ENCODE data around the gene CLIP4.

CLIP4 gene

DNA sequence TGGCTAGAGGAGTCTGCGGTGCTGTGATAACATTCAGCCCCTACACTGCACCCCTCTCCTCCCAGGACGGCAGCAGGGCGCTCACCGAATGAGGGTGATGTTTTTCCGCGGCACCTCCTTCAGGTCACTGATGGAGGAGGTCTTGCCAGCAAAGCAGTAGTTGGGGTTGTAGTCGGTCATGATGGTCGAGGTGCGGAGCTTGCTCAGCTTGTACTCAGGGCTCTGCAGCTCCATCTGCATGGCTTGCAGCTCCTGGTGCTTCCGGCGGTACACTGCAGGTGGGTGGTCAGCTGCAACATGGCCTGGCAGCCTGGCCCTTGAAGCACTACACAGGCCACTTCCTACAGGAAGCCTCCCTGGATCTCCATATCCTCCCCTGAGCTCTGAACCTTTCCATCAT is 108.0 kb downstream of the CLIP4 start:
- DNase-seq, result no peak

DNA sequence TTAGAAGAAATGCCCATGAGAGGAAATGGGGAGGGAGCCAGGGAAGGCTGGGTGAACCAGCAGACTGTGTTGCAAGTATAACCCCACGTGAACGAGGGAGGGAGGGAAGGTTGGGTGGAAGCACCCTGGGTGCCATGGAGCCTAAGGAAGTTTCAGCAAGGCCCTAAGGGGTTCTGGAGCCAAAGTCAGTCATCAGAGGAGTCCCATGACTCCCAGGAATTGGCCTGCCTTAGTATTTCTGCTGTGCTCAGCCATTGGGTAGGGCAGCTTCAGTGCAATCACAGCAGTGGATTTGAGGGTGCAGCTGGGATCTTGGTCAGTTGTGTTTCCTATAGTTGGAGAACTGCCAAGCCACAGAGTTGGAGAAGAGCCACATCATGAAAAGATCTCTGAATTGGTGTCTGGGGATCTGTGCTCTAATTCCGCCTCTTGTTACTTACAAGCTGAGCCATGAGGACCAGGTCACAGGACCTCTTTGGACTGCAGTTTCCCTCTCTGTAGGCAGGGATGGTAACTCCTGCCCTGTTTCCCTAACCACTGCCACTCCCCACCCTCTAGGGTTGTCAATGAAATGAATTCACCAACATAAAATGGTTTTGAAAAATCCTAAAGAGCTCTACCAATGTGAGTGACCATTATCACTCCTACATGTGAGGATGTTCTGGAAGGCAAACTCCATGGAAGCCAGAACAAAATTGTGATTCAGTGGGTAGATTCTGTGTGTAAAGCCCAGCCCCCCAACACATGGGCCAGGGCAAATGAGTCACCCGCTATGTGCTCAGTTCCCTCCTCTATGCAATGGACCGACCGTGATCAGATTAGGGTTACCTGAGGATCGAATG is 108.9 kb downstream of the CLIP4 start:
- no peak for DNase-seq

DNA sequence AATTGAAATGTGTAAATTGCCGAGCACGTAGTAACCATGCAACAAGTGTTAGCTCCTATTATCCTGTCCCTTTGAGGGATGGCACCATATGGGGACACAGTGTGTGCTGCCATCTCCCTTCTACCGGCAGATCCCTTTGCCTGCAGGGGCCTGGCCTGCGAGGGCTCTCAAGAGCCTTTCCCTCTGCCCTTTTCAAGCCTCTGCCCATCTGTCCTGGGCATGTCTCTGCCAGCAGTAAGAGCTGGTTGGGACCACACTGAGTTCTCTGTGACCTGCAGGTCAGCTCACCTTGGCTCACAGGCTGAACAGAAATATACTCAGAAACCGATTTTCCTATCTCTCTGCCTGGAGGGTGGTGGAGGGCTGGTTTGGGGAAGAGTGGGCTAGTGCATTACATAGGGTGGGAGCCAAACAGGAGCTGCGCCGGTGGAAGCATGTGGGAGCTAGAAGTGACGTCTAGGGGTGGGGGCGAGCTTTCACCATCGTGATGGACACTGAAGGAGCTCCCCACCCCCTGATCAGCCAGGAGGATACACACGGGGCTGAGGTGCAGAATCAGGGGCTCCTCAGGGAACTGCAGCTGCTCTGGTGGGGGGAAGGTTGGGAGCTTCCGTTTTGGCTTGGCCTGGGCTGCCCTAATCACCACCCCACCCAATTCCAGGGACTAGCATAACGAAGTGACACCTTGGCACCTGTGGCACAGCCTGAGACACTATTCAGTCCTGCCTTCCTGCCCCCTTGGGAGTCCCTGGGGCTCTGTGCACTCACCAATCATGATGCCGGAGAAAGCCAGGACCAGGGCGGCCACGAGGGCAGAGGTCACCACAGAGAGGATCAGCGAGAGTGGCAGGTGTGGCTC is 109.7 kb downstream of the CLIP4 start:
- DNase-seq, result no peak

DNA sequence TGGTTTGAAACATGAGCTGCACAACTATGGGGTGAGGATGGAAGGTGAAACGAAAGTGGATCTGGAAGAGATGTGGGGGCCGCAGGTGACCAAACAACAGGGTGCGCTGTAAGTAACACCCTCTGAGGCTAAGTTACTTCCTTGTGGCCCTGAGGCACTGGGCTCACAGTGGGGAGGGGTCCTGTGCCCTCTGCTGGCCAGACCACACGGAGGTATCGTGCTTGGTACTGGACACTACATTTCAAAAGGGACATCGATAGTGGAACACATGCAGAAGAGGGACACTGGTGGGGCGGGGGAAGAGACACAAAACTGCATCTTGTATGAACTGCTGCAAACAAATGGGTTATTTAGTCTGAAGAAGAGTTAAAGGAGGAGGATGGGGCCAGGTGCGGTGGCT is 110.6 kb downstream of the CLIP4 start:
- DNase-seq, result no peak

DNA sequence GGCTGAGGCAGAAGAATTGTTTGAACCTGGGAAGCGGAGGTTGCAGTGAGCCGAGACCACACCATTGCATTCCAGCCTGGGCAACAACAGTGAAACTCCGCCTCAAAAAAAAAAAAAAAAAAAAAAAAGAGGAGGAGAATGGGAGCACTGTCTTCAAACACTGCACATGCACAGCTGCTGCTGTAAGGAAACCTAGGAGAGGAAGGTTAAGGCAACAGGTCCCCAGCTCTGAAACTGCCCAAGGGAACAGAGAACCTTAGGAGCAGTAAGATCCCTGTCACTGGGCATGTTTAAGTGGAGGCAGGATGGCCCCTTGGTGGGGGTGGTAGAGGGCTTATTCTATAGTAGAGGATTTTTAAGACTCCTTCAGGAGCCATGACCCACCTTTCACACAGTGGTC is 111.2 kb downstream of the CLIP4 start:
- no peak for DNase-seq

DNA sequence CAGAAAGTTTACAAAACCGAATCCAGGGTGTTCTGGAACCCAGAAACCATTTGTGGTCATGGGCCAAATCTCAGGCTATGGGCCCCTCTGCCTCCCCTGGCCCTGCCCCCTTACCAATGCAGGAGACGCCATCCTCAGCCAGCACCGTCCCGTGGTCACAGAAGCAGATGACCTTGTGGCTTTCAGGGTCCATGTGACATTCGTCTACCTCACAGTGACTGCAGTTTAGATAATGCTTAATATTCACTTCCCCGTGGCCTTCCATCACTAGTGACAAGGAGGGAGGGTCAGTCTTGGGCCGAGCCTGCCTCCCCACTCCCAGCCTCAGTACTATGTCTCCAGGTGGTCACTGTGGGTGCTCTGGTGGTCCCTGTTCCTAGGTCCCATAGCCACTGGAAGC is 111.6 kb downstream of the CLIP4 start:
- no peak for DNase-seq

DNA sequence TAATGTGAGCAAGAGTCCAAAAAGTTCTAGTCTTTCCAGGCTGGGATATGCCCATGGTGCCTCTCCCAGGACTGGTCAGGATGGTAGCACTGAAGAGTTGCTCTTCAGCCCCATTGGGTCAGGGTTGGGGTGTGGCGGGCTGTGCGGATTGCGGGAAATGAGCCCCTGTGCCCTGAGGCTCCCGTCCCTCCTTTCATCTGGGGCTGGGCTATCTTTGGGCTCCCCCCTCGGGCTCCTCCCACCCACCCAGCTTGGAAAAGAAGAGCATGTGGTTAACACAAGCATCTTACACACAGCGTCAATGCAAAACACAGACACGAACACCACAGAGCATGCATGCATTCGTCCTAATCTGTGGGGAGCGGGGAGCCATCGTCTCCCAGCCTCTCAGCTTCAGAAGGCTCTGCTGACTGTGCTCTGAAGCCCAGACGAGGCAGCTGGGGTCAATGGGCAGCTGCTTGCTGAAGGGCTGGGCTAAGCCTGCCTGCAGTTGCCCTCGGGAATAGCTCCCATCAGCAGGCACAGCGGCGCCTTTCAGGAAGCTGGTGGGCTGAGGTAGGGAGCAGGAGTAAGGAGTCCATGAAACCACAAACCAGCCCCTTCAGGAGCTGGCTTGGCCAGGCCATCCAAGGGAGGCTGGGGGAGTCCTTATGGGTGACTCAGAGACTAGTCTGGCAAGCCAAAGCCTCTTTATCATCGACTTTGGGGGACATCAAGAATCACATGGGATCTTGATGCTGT is 112.9 kb downstream of the CLIP4 start:
- DNase-seq, result no peak

DNA sequence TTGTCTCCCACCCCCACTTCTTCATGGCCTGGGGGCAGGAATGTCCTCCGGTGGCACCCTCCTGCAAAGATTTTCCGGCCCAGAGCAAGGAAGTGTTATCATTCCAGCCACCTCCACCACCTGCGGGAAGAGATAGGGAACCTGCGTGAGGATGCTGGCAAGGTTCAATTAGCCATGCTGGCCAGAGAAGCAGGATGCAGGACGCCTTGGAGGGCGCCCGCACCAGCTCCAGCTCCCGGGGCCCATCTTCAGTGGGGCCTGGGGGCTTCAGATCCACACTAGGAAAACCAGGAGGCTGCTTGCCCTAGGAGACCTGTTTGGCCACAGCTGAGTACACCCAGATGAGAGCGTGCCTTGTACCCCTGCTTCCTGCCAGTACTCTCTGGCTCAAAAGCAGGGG is 113.7 kb downstream of the CLIP4 start:
- DNase-seq, result no peak

DNA sequence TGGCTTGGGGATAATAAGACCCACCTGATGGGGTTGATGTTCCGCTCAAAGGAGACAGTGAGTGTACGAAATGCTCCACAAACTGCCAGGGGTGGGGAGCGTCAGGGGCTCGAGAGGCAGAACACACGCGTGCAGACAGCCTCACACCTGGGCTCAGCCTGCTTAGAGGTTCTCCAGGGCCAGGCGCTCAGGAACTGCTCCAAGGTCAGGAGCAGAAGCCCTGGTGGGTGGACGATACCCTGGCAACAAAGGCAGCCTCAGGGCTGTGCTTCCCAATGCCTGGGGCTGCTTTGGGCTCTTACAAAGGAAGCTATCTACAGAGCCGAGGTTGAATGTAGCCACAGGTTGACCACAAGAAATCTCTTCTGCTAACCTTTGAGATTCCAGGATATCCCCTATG is 114.4 kb downstream of the CLIP4 start:
- no peak for DNase-seq

DNA sequence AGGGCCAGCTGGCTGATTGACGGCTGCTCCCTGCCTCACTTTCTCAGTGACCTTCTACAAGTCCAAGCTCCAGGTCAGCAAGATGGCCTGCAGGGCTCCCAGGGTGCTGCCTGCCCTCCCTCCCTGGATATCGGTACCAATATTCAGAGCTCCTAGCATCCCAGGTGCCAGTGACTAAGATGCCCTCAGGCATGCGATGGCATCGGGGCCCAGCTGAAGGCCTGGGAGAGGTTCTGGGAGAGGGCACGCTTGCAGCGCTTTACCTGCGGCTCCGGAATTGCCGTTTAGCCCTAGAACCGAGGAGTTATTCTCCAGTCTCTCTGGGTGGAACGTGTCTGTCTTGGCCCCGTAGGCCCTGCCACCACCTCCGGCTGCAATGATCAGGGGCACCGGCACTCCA is 116.8 kb downstream of the CLIP4 start:
- no peak for DNase-seq

DNA sequence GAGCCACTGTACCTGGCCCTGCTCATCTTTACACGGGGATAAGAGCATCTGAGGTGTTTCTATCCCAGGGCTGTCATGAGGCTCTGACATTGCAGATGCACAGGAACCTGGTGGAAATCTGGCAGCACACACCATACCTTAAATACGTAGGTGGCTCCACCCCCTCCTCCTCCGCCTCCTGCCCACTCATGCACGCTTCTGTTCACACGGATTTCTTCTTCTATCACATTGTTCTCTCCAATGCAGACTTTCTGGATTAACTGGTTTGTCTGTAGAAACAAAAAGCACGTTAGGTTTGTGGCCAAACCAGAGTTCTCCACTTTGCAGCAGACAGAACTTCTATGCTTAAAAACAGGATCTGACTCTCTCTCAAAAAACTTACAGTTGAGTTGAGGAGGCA is 118.2 kb downstream of the CLIP4 start:
- no peak for DNase-seq

DNA sequence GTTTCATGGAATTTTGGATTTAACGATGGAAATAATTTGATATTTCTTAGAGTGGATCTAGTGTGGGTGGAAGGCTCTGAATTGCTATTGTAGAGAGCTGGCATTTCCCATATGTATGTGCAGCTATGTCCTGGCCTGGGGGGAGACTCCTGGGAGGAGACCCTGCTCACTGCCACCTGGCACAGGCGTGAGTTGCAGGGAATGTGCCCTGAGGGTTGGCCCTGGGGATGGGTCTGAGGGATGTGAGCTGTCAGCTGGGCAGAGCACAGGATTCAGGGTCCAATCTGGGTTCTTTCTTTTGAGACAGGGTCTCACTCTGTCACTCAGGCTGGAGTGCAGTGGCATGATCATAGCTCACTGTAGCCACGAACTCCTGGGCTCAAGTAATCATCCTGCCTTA is 120.2 kb downstream of the CLIP4 start:
- DNase-seq, result no peak

DNA sequence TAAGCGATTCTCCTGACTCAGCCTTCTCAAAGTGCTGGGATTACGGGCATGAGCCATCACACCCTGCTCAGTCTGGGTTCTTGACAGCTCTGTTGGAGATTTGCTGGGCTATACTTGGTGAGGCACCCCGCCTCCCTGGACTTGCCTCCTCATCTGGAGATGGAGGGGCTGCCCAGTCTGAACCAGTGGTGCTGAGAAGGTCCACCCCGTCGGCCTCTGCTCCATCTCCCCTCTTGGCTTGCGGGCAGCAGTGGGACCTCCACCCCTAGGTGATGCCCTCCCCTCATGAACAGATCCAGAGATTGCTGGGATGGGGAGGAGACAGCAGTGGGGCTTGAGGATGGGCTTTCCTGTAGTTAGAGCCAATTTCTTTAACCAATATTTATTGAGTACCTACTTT is 120.9 kb downstream of the CLIP4 start:
- no peak for DNase-seq

DNA sequence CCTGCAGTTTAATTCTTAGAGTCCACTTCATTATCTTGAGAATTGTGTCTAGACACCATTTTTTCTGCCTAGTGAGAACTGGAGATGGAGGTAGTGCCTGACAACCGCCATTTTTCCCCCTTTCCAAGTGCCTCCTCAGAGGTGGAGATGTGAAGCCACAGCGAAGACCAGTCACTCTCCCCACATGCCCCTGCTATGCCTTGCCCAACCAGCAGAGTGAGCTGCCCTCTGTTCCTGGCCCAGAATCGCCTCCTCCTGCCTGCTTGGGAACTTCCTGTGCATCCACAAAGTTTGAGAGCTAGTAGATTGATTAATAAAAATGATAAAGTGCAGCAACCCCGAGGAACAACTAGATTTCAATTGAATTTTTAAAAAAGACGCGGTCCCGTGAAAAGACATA is 123.3 kb downstream of the CLIP4 start:
- no peak for DNase-seq
